HG03060 (cell line): ENCODE measurements around the gene MED20.
"Not testable (repeated sequence)": the region's sequence is repeated elsewhere in the genome, so short reads cannot be mapped to it uniquely, and the experiment has no call there.

Source experiments
- ATAC-seq: cut with Tn5 transposase; IDR thresholded peaks from one replicate; pipeline ENCODE4 v1.9.1; 2021; ENCODE audit warnings: low read depth, moderate number of reproducible peaks; ENCODE audit not compliant: unreplicated experiment

The MED20 gene

GRCh38 chr6:41920921-41921711, at the start of gene MED20, which contains the start of gene BYSL:
MED20 (minus strand) TSS chr6:41921139; CDS start chr6:41921018, 121 bp downstream.
BYSL (plus strand) TSS chr6:41921499; CDS start chr6:41921563, 64 bp downstream.
- peak; percentile 83 for ATAC-seq

GRCh38 chr6:41970436-41970846, 49.5 kb upstream of the MED20 start:
- ATAC-seq: no peak

DNA sequence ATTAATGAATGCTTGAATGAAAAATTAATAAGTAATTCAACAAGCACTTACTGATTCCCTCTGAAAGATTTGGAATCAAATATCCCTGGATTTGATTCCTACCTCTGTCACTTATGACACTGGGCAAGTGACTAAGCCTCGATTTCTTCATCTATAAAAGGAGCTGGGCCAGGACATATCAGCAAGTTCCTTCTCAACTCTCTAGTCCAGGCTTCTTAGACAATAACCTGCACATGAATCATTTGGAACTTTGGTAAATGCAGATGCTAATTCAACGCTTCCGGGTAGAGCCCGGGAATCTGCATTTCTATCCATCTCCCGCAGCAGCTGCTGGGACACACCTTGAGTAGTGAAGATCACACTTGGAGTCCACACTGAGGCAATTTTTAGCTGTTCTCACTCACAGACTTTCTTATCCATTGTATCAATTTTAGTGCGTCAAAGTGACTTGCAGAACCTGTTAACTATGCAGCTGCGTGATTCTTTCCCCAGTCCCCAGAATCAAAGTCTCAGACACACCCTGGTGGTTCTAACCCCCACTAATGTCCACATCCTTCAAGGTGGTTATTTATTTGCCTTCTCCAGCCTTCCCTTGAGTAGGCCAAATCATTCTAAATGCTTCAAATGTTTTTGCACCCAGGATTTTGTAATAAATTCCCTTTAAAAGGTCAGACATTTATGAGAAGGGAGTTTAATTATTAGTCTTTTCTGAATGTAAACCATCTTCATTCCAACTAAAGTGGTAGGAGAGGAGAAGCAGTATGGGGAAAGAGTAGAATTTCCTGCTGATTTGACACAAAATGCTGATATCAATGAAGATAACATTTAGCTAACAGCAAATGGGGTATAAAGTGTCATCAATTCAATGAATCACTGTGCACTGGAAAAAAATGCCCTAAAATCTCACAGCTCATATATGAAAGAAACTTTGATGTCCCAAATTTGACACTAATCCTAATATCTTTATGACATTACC, 46.7 kb upstream of the MED20 start:
- no peak for ATAC-seq

- ATAC-seq: no peak
These were observed 46.0 kb upstream of the MED20 start for GRCh38 chr6:41966961-41967311.

DNA sequence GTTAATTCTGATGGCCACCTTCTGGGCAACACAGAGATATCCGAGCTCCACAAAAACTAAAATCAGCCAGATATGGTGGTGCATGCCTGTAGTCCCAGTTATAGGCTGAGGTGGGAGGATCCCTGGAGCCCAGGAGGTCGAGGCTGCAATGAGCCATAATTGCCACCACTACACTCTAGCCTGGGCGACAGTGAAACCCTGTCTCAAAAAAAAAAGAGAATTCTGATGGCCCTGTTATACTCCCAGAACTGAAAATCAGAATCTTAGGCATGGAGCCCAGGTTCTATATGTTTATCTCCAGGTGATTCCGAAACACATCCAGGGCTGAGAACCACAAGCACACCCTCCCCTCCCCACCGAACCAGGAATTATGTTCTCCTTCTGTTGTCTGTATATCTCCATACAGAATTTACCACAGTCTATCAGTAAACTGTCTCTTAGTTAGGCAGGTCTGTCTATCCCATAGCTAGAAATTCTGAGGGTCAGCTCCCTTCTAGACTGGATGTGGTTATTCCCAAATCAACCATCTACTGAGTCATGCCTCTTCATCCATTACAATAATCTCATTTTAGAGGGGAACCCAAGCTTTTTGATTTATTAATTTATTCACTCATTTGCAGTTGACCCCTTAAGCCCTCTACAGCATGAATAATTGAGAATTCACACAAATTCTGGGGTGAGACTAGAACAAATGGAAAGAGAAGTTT, 45.4 kb upstream of the MED20 start:
- no peak for ATAC-seq

GRCh38 chr6:41965429-41966213, 44.7 kb upstream of the MED20 start:
- no peak for ATAC-seq

GRCh38 chr6:41964201-41964887, 43.4 kb upstream of the MED20 start:
- ATAC-seq: no peak

DNA sequence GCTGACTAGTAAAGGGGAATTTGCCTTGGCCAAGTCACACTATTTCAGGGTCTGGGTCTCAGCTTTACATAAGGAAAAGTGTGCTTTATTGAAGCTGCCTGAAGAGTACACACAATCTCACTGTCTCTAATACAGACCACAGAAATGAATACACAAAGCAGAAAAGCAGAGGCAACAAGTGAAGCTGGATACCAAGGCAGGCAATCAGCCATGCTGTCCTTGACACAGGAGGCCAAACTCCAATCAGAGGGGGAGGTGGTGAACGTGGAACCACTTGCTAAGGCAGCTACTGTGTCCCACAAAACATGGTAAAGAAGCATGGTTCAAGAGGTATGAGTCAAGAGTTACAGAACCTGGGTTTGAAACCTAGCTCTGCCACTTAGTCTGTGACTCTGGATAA, 42.4 kb upstream of the MED20 start:
- no peak for ATAC-seq

DNA sequence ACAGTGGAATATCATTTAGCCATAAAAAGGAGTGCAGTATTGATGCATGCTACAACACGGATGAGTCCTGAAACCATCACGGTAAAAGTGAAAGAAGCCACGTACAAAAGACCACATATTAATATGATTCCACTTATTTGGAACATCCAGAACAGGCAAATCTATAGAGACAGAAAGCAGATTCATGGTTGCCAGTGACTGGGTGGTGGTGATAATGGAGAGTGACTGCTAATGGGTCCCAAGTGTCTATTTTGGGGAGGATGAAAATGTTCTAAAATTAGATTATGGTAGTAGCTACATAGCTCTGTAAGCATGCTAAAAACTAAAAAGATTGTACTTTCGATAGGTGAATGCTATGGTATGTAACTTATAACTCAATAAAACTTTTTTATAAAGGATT, 39.1 kb upstream of the MED20 start:
- no peak for ATAC-seq

GRCh38 chr6:41958022-41958856, 37.3 kb upstream of the MED20 start:
- no peak for ATAC-seq

DNA sequence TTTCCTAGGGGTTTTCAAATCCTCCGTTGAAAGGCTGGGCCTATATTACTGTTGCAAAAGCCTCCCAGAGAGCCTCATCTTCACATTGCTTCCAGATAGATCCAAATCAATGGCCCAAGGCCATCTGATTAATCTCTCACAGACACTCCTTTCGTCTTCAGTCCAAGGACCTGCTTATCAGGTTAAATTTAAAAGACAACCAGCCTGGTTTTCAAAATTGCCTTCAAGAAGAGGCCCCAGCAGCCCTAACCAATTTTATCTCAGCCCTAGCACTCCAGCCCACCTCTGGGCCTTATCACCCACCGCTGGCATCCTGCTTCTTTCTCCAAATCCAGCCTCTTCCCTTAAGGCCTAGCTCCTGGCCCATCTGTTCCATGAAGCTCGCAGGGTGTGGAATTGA, 36.2 kb upstream of the MED20 start:
- no peak for ATAC-seq

GRCh38 chr6:41955412-41955811, 34.5 kb upstream of the MED20 start:
- ATAC-seq: no peak

GRCh38 chr6:41954668-41955067, 33.7 kb upstream of the MED20 start:
- ATAC-seq: no peak

DNA sequence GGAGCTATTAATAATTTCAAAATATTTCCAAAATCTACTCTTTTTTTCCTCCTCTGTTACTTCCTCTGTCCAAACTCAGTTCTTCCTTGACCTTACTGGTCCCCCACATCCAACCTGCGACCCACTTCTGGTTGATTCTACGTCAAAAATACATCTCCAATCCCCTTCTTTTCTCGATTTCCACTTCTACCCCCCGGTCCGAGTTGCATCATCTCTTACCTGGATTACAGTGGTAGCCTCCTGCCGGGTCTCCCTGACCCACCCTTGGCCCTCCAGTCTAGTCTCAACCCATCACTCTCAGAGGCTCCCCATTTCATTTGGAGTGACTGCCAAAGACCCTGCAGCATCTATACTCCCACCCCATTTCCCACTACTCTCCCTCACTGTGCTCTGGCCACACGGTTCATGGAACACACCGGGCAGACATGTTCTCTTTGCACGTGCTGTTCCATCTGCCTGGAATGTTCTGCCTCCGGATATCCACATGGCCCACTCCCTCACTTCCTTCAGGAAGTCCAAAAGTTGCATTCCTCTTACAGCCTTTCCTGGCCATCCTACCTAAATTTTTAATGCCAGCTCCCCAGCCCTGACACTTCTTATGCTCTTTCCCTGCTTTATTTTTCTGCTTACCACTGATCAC, 26.8 kb upstream of the MED20 start:
- ATAC-seq: no peak

GRCh38 chr6:41943456-41943855, 22.5 kb upstream of the MED20 start:
- ATAC-seq: no peak

DNA sequence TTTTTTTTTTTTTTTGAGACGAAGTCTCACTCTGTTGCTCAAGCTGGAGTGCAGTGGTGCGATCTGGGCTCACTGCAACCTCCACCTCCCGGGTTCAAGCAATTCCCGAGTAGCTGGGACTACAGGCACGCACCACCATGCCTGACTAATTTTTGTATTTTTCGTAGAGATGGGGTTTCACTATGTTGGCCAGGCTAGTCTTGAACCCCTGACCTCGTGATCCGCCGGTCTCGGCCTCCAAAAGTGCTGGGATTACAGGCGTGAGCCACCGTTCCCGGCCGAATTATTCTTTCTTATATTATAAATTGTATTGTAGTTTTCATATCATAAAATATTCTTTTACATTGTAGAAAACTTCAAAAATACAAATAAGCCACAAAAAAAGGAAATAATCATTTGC, 21.9 kb upstream of the MED20 start:
- not testable (repeated sequence) for ATAC-seq

DNA sequence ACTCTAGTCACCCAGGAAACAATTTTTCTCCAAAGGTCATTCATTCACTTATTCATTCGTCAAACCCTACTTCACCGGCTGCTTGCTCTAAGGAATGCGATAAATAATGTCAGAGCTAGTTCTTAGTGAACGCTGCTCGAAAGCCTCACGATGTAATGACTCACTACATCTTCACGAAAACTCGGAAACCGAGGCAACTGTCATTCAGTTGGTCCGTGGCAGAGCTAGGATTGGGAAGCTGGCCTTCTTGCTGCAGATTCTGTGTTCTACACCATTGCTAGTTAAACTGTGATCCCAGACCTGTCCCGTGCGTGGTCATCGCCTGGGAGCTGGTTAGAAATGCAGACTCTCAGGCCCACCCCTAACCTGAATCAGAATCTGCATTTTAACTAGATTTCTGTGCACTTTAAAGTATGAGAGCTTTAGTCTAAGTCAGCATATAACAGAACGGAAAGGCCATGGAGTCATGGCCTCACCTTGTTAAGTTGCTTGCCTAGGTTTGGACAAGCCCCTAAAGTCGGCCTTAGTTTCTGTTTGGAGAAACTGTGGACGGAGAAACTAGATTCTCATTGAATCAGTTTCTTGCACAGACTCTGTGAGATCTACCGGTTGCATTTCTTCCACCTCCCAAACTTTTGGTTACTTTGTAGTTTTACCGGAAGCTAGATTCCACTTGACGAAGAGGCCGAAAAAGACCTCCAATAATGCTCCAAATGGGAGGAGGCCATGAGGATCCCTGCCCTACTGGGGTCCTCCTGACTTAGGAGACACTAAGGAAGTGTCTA, 21.3 kb upstream of the MED20 start:
- ATAC-seq: no peak
